ENCODE measurements around the gene SYCN. TPM values are rescaled to one million over a fixed set of nuclear protein-coding genes. Genes with fewer than 3 reads are reported as not detected.

The SYCN gene
- total RNA-seq, 1 experiment from 2014 or later = not detected

DNA sequence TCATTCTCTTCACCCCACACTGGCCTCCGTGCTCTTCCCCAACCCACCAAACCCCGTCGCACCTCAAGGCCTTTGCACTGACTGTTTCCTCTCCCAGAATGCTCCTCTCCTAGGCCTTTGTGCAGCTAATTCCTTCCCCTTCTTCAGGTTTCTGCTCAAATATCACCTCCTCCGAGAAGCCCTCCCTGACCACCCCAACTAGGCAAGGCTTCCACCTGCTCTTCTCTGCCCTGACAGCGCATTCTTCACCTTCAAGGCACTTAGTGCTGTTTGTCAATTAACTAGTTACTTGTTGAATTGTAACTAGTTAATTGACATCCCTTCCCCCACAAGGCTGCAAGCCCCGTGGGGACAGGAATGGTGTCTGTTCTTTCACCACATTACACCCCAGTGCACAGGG lies 15.1 kb downstream of the SYCN start:
- Histone ChIP-seq H2AFZ (ENCODE audit: low read depth, low read length, poor library complexity, severe bottlenecking) (no peak overlapping the region), H3K4me1 (ENCODE audit: control insufficient read depth in 1 of 2, insufficient read depth in 2 of 2, low read length in 2 of 2) (peaks cover 0 to 12% of the 10 kb centered on the region in 2 experiments; a peak in 2 of 4 replicates), H3K9me3 (ENCODE audit: control insufficient read depth in 1 of 2, insufficient read depth in 1 of 2, low read depth in 1 of 2, low read length in 2 of 2) (no peaks in the 10 kb centered on the region), H3K4me2 (ENCODE audit: low read length) (no peak overlapping the region), H3K9ac (ENCODE audit: low read length) (no peak overlapping the region), H3K36me3 (ENCODE audit: control insufficient read depth in 1 of 2, insufficient read depth in 2 of 2, low read length in 2 of 2) (no peaks in the 10 kb centered on the region), H3K27ac (ENCODE audit: low read depth, low read length) (no peak overlapping the region), H3K27me3 (ENCODE audit: insufficient read depth, low read length) (no peaks in the 10 kb centered on the region), H3K9me2 (ENCODE audit: insufficient read depth) (no peaks in the 10 kb centered on the region), H3K79me2 (ENCODE audit: insufficient read depth, low read length) (no peaks in the 10 kb centered on the region), H4K20me1 (ENCODE audit: insufficient read depth) (no peaks in the 10 kb centered on the region), H3K4me3 (replicated peaks in 1 of 2; ENCODE audit: low read depth in 1 of 2, low read length in 2 of 2) (no peak overlapping the region)
- DNase-seq (ENCODE audit: low read depth, low spot score) (no peak), ATAC-seq (no peak)
- TF ChIP-seq POLR2AphosphoS5 (IDR thresholded peaks at IDR 0.05; ENCODE audit: low read depth, low read length) (no peak), FOSL1 (IDR thresholded peaks at IDR 0.05; ENCODE audit: low read depth) (no peak), ZFX (IDR thresholded peaks at IDR 0.05) (no peak), ZNF274 (IDR thresholded peaks at IDR 0.05; ENCODE audit: low read depth, low read length) (no peak)
- ChIA-PET POLR2A (no interaction called here), RAD21 (ENCODE audit: low non-redundant PET in 1 of 2, low total read pairs in 2 of 2, uncharacterized antibody in 2 of 2, unreplicated experiment in 2 of 2) (interaction anchor here in 1 of 2 experiments (0.9 kb wide), 1 partner anchor 67 kb away, joined by 3 read pairs; no protein-coding TSS in a partner anchor), CTCF (interaction anchor here (1.2 kb wide), 1 partner anchor 67 kb away, joined by 3 read pairs; no protein-coding TSS in a partner anchor)
- intact Hi-C loops (cut with micrococcal nuclease) = loop anchor here (5.0 kb wide), 1 partner anchor 227 kb away; no protein-coding TSS in a partner anchor
- BruUV-seq (replicated peaks) = no TSS peak

DNA sequence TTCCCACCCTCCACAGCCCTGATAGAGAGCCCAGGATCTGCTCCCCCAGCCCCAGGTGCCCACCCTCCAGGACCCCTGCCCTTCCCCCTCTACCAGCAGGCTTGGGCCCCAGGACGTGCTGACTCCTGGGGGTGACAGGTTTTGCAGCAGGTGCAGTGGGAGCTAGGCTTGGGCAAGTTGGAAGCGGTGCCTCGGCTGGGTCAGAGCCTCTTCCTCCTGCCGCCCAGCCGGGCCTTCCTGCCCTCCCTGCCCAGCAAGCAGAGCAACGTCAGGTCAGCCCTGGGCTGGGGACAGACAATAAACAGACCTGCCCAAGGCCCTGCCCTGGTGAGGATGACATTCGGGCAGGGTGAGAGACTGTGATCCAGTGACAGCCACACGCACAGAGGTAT lies 16.5 kb downstream of the SYCN start:
- no peaks in the 10 kb centered on the region for H3K36me3 ChIP-seq (ENCODE audit: control insufficient read depth in 1 of 2, insufficient read depth in 2 of 2, low read length in 2 of 2)
- BruUV-seq (replicated peaks) = no TSS peak
- intact Hi-C loops (cut with micrococcal nuclease) = loop anchor here (1.0 to 5.0 kb wide), 3 partner anchors 65 to 225 kb away; no protein-coding TSS in a partner anchor
- H3K27me3 ChIP-seq (ENCODE audit: insufficient read depth, low read length) = no peaks in the 10 kb centered on the region
- no peaks in the 10 kb centered on the region for H4K20me1 ChIP-seq (ENCODE audit: insufficient read depth)
- H3K9me3 ChIP-seq (ENCODE audit: control insufficient read depth in 1 of 2, insufficient read depth in 1 of 2, low read depth in 1 of 2, low read length in 2 of 2) = no peaks in the 10 kb centered on the region
- no peak overlapping the region for H3K9ac ChIP-seq (ENCODE audit: low read length)
- H3K9me2 ChIP-seq (ENCODE audit: insufficient read depth) = no peaks in the 10 kb centered on the region
- no peak overlapping the region for H3K4me3 ChIP-seq (replicated peaks in 1 of 2; ENCODE audit: low read depth in 1 of 2, low read length in 2 of 2)
- POLR2A ChIA-PET = no interaction called here
- no peak overlapping the region for H3K27ac ChIP-seq (ENCODE audit: low read depth, low read length)
- DNase-seq (ENCODE audit: low read depth, low spot score) = no peak
- H2AFZ ChIP-seq (ENCODE audit: low read depth, low read length, poor library complexity, severe bottlenecking) = no peak overlapping the region
- ATAC-seq = peak; percentile 35; the same call in 1 of the 2 replicates
- TF ChIP-seq FOSL1 (IDR thresholded peaks at IDR 0.05; ENCODE audit: low read depth) (no peak), ZFX (IDR thresholded peaks at IDR 0.05) (no peak), SP1 (IDR thresholded peaks at IDR 0.05; ENCODE audit: low read depth) (no peak), YY1 (IDR thresholded peaks at IDR 0.05; ENCODE audit: extremely low read depth, insufficient replicate concordance, low read depth, low read length) (no peak), CBX3 (IDR thresholded peaks at IDR 0.05; ENCODE audit: low read depth) (no peak)
- TF ChIP-seq, protein P1, sequence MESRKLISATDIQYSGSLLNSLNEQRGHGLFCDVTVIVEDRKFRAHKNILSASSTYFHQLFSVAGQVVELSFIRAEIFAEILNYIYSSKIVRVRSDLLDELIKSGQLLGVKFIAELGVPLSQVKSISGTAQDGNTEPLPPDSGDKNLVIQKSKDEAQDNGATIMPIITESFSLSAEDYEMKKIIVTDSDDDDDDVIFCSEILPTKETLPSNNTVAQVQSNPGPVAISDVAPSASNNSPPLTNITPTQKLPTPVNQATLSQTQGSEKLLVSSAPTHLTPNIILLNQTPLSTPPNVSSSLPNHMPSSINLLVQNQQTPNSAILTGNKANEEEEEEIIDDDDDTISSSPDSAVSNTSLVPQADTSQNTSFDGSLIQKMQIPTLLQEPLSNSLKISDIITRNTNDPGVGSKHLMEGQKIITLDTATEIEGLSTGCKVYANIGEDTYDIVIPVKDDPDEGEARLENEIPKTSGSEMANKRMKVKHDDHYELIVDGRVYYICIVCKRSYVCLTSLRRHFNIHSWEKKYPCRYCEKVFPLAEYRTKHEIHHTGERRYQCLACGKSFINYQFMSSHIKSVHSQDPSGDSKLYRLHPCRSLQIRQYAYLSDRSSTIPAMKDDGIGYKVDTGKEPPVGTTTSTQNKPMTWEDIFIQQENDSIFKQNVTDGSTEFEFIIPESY (IDR thresholded peaks at IDR 0.05; ENCODE audit: extremely low read depth, insufficient replicate concordance, low read length) = no peak
- TF ChIP-seq, protein P2, sequence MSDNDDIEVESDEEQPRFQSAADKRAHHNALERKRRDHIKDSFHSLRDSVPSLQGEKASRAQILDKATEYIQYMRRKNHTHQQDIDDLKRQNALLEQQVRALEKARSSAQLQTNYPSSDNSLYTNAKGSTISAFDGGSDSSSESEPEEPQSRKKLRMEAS (IDR thresholded peaks at IDR 0.05) = no peak
- TF ChIP-seq, protein P3, sequence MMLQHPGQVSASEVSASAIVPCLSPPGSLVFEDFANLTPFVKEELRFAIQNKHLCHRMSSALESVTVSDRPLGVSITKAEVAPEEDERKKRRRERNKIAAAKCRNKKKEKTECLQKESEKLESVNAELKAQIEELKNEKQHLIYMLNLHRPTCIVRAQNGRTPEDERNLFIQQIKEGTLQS (IDR thresholded peaks at IDR 0.05) = no peak
- H3K79me2 ChIP-seq (ENCODE audit: insufficient read depth, low read length) = no peaks in the 10 kb centered on the region
- no peak overlapping the region for H3K4me2 ChIP-seq (ENCODE audit: low read length)
- RAD21 ChIA-PET (ENCODE audit: low non-redundant PET in 1 of 2, low total read pairs in 2 of 2, uncharacterized antibody in 2 of 2, unreplicated experiment in 2 of 2) = no interaction called here
- H3K4me1 ChIP-seq (ENCODE audit: control insufficient read depth in 1 of 2, insufficient read depth in 2 of 2, low read length in 2 of 2) = peaks cover 0 to 6% of the 10 kb centered on the region in 2 experiments; a peak in 1 of 4 replicates
- CTCF ChIA-PET = no interaction called here

Data from HCT116 (cell line).